HepG2 (cell line): Measurements from ENCODE around the gene LCE3A. TPM values are rescaled to one million over a fixed set of nuclear protein-coding genes. Genes with fewer than 3 reads are reported as not detected.
"Not testable (repeated sequence)": the region's sequence is repeated elsewhere in the genome, so short reads cannot be mapped to it uniquely, and the experiment has no call there.

ENCODE experiments used
- ATAC-seq: fragments of 200-7000 bp; cut with Tn5 transposase; 3 replicates; pipeline ENCODE4 v1.9.1; 2020; ENCODE audit warnings: mild to moderate bottlenecking, moderate library complexity
- BruUV-seq: library from RNA; stranded (reverse); fragments of 400-500 nt; replicated peaks from 2 replicates; lab custom pipeline; 2021; lab: Mats Ljungman, UMichigan
- CTCF ChIA-PET: fragments of 300-600 bp; formaldehyde crosslinking; extraction: SDS; loops from one replicate; lab custom pipeline; 2021; ENCODE audit warnings: low total read pairs, inconsistent platforms, low intra/inter-chr PET ratio; lab: Yijun Ruan, JAX
- POLR2A ChIA-PET: fragments of 350-600 bp; sonication (Branson Sonifier 250); formaldehyde crosslinking; loops from one replicate; lab custom pipeline; 2020; ENCODE audit warnings: antibody characterized with exemption, inconsistent platforms; lab: Yijun Ruan, JAX
- DNase-seq: peaks from one replicate; pipeline ENCODE4 v3.0.0-alpha.2; 2015; ENCODE audit warnings: low spot score
- FAIRE-seq: peaks from 3 replicates; lab custom pipeline; 2011; peaks lifted over from hg19 to GRCh38; lab: Jason Lieb, UNC
- H2AFZ ChIP-seq: one replicate; pipeline ENCODE4 v1.6.1; 2011; ENCODE audit warnings: low read length, inconsistent platforms
- H3K27ac ChIP-seq: fragments of 300-600 bp; 3 replicates; pipeline ENCODE4 v1.8.0; 2011; ENCODE audit warnings: mixed run types, mild to moderate bottlenecking, mixed read lengths, low read length, inconsistent platforms; ENCODE audit not compliant: insufficient read depth; ENCODE audit errors: extremely low read length
- H3K27me3 ChIP-seq, 2 experiments: fragments of 200-600 bp in 1 of 2; 2 replicates in 1 of 2; 3 replicates in 1 of 2; pipeline versions ENCODE4 v1.6.0 to v1.8.0; 2011; ENCODE audit warnings: low read length in 2 of 2, mild to moderate bottlenecking in 2 of 2, moderate library complexity in 2 of 2, inconsistent platforms in 1 of 2; ENCODE audit not compliant: insufficient read depth in 2 of 2, control insufficient read depth in 1 of 2
- H3K36me3 ChIP-seq, 2 experiments: fragments of 200-600 bp in 1 of 2; replicated peaks in 1 of 2; 2 replicates in 1 of 2; 3 replicates in 1 of 2; pipeline versions ENCODE4 v1.5.1 to v1.8.0; 2011; ENCODE audit warnings: low read length in 2 of 2, inconsistent platforms in 1 of 2; ENCODE audit not compliant: insufficient read depth in 2 of 2, control insufficient read depth in 1 of 2
- H3K4me1 ChIP-seq: 2 replicates; pipeline ENCODE4 v1.5.1; 2012; ENCODE audit warnings: low read length, inconsistent platforms; ENCODE audit not compliant: insufficient read depth
- H3K4me2 ChIP-seq: 2 replicates; pipeline ENCODE4 v1.6.0; 2011; ENCODE audit warnings: low read depth, low read length, inconsistent platforms
- H3K4me3 ChIP-seq, 3 experiments: fragments of 200-600 bp in 1 of 3; sonication (generic), shearing (Covaris generic) in 1 of 3; replicated peaks in 1 of 3; 2 replicates each; pipeline ENCODE4 v1.5.1; 2011 to 2016; ENCODE audit warnings: low read length in 3 of 3, inconsistent platforms in 2 of 3, low read depth in 2 of 3, mild to moderate bottlenecking in 2 of 3, control low read depth in 1 of 3, mixed read lengths in 1 of 3; ENCODE audit not compliant: insufficient read depth in 1 of 3
- H3K79me2 ChIP-seq: one replicate; pipeline ENCODE4 v1.6.1; 2011; ENCODE audit warnings: low read length, inconsistent platforms; ENCODE audit not compliant: insufficient read depth
- H3K9ac ChIP-seq: 2 replicates; pipeline ENCODE4 v1.6.0; 2011; ENCODE audit warnings: mild to moderate bottlenecking, low read depth, low read length, inconsistent platforms; ENCODE audit not compliant: insufficient read depth
- H3K9me3 ChIP-seq: 2 replicates; pipeline ENCODE4 v1.5.1; 2012; ENCODE audit warnings: mild to moderate bottlenecking, low read length
- H4K20me1 ChIP-seq: 2 replicates; pipeline ENCODE4 v1.6.0; 2011; ENCODE audit warnings: inconsistent platforms, mild to moderate bottlenecking, low read length, moderate library complexity; ENCODE audit not compliant: insufficient read depth
- BHLHE40 ChIP-seq: IDR thresholded peaks from 2 replicates; pipeline ENCODE4 v1.6.1; 2011; ENCODE audit warnings: low read length, improper control_type of control experiment
- ZNF260 ChIP-seq: sonication (generic); formaldehyde crosslinking; IDR thresholded peaks from 2 replicates; pipeline ENCODE4 v1.4.0; 2020; ENCODE audit warnings: missing genetic modification reagents, low read depth, mild to moderate bottlenecking, borderline replicate concordance
- WGBS: methylation state at CpG from one replicate; pipeline ENCODE4 v1.1.6; 2017; ENCODE audit warnings: low lambda C conversion rate; 5-methylcytosine and 5-hydroxymethylcytosine counted together
- in situ Hi-C: cut with HindIII; loops from 2 replicates; pipeline ENCODE4 v1.10.0; 2017; ENCODE audit warnings: low pct_unique_long_range_greater_than_20kb; ENCODE audit not compliant: extremely low pct_ligation_motif_present
- intact Hi-C: fragments of 100-400 bp; cut with micrococcal nuclease; formaldehyde crosslinking; loops from one replicate; pipeline ENCODE4 v1.10.0; 2022; ENCODE audit not compliant: unreplicated experiment
- polyA plus RNA-seq, 8 experiments: library from polyadenylated mRNA; depleted of rRNA in 3 of 8; stranded (reverse) in 7 of 8; unstranded in 1 of 8; fragments of >200 nt; fragmentation: Illumina TruSeq in 4 of 8; extraction: Trizol in 4 of 8; gene quantifications; 2 replicates each; pipeline versions ENCODE4 v1.2.1 to v1.2.3, GENCODE V29; 2011 to 2016; ENCODE audit warnings: low read depth in 4 of 8, missing spikeins in 1 of 8, mixed read lengths in 1 of 8; ENCODE audit not compliant: insufficient read depth in 1 of 8
- total RNA-seq, 5 experiments: library from RNA; depleted of rRNA; stranded (reverse); fragments of >200 nt; fragmentation: Illumina TruSeq; extraction: Trizol; gene quantifications; 2 replicates each; pipeline ENCODE4 v1.2.3, GENCODE V29; 2016; ENCODE audit warnings: low read depth in 1 of 5

Gene LCE3A
- total and polyA plus RNA-seq, 2 of the 13 experiments (the other 11 are each of a cell fraction or from before 2014, with no cell fraction given), result not detected

- intact Hi-C loops, POLR2A ChIA-PET, H3K9ac ChIP-seq, H2AFZ ChIP-seq, CTCF ChIA-PET, H4K20me1 ChIP-seq, H3K4me2 ChIP-seq, FAIRE-seq, H3K36me3 ChIP-seq, in situ Hi-C loops, H3K9me3 ChIP-seq, H3K4me3 ChIP-seq, H3K27ac ChIP-seq, H3K4me1 ChIP-seq, ATAC-seq, BruUV-seq, H3K79me2 ChIP-seq, DNase-seq, H3K27me3 ChIP-seq: not testable (repeated sequence)
- 0% methylated on average over 1 of the region's 1 CpG for WGBS
Observed at GRCh38 chr1:152666171-152666570, 43.3 kb upstream of the LCE3A start.

DNA sequence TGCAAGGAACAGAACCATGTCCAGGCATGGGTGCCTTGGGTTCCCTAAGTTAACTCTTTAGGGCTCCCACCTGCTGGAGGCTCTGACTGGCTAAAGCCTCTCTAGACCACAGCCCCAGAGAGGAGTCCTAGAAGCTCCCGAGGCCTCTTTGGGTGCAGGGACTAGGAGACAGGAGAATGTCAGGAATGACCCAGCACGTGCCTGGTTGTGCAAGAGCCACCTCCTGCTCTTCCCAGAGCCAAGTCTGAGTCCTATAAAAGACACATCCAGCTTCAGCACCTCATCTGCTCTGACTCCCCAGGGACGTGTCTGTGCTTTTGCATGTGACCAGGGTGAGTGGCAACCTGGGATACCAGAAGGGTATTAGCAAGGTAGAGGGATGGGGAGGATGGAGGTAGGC lies 40.2 kb upstream of the LCE3A start, which contains the start of gene LCE2D:
TSS of gene LCE2D (plus strand) at position 283 of the 400 bp plus-strand sequence. CDS start 726 bp downstream, outside the sequence.
- Histone ChIP-seq H3K27me3 (no peaks in the 10 kb centered on the region), H3K9ac (no peak within 1 kb of the TSS), H2AFZ (no peak within 1 kb of the TSS), H3K79me2 (no peaks in the 10 kb centered on the region), H3K9me3 (no peaks in the 10 kb centered on the region), H3K36me3 (no peaks in the 10 kb centered on the region), H3K4me3 (no peak within 1 kb of the TSS), H4K20me1 (no peaks in the 10 kb centered on the region), H3K27ac (no peak within 1 kb of the TSS), H3K4me1 (no peaks in the 10 kb centered on the region), H3K4me2 (no peak within 1 kb of the TSS)
- BruUV-seq, result no TSS peak
- no peak for DNase-seq
- FAIRE-seq, result no peak
- in situ Hi-C loops (no loop called here), intact Hi-C loops (no loop called here)
- WGBS, result 0% methylated on average over 1 of the region's 3 CpGs
- CTCF ChIA-PET, result no interaction called here
- POLR2A ChIA-PET, result no interaction called here
- no peak for TF ChIP-seq ZNF260 (CRISPR knock-in tag)
- TF ChIP-seq BHLHE40, result peak; percentile 65
- no peak for ATAC-seq
